GM18499 (cell line): ENCODE measurements around the gene POLR1G.
"Not testable (repeated sequence)": the region's sequence is repeated elsewhere in the genome, so short reads cannot be mapped to it uniquely, and the experiment has no call there.

ENCODE experiments used
- ATAC-seq: cut with Tn5 transposase; IDR thresholded peaks from one replicate; pipeline ENCODE4 v1.9.1; 2021; ENCODE audit warnings: moderate number of reproducible peaks; ENCODE audit not compliant: insufficient read depth, unreplicated experiment

POLR1G gene

GRCh38 chr19:45395821-45396617, 10.4 kb upstream of the POLR1G start:
- ATAC-seq: no peak

- no peak for ATAC-seq
These were observed 6.3 kb upstream of the POLR1G start for GRCh38 chr19:45400192-45400591.

- ATAC-seq: no peak
These were observed 4.6 kb upstream of the POLR1G start for GRCh38 chr19:45401815-45402214.

- ATAC-seq: no peak
These were observed 4.0 kb upstream of the POLR1G start for GRCh38 chr19:45402298-45403061.

GRCh38 chr19:45403272-45403671, 3.2 kb upstream of the POLR1G start:
- ATAC-seq: no peak

GRCh38 chr19:45403781-45404556, 2.5 kb upstream of the POLR1G start:
- ATAC-seq: no peak

GRCh38 chr19:45404557-45405434, 1.6 kb upstream of the POLR1G start, which contains the start of gene PPP1R13L:
PPP1R13L (minus strand) TSS chr19:45405069; CDS start chr19:45398318, 6,751 bp downstream.
- no peak for ATAC-seq

GRCh38 chr19:45405435-45406225, 814 bp upstream of the POLR1G start:
- ATAC-seq: peak; percentile 29

- ATAC-seq: no peak
These were observed 589 bp downstream of the POLR1G start for GRCh38 chr19:45407091-45407375.

GRCh38 chr19:45407585-45407984, 1.1 kb downstream of the POLR1G start:
- ATAC-seq: not testable (repeated sequence)

- no peak for ATAC-seq
These were observed 1.7 kb downstream of the POLR1G start for GRCh38 chr19:45408121-45408520.

GRCh38 chr19:45408830-45409556, 2.5 kb downstream of the POLR1G start:
- ATAC-seq: no peak

- no peak for ATAC-seq
These were observed 3.1 kb downstream of the POLR1G start for GRCh38 chr19:45409557-45409920.

GRCh38 chr19:45410330-45410729, 3.9 kb downstream of the POLR1G start:
- not testable (repeated sequence) for ATAC-seq

- ATAC-seq: no peak
These were observed 7.1 kb downstream of the POLR1G start for GRCh38 chr19:45413497-45413896.

- no peak for ATAC-seq
These were observed 8.0 kb downstream of the POLR1G start for GRCh38 chr19:45414468-45414867.

- ATAC-seq: no peak
These were observed 10.7 kb downstream of the POLR1G start for GRCh38 chr19:45417151-45417550.

GRCh38 chr19:45418802-45419201, 12.4 kb downstream of the POLR1G start:
- ATAC-seq: no peak

- no peak for ATAC-seq
These were observed 13.0 kb downstream of the POLR1G start for GRCh38 chr19:45419396-45419795.
